GM19324 (cell line): ENCODE results near the gene JPT2.

Experiments
- ATAC-seq: cut with Tn5 transposase; IDR thresholded peaks from one replicate; pipeline ENCODE4 v1.9.1; 2021; ENCODE audit warnings: mild to moderate bottlenecking, moderate library complexity; ENCODE audit not compliant: unreplicated experiment, low FRiP score

JPT2 gene, protein sequence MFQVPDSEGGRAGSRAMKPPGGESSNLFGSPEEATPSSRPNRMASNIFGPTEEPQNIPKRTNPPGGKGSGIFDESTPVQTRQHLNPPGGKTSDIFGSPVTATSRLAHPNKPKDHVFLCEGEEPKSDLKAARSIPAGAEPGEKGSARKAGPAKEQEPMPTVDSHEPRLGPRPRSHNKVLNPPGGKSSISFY

DNA sequence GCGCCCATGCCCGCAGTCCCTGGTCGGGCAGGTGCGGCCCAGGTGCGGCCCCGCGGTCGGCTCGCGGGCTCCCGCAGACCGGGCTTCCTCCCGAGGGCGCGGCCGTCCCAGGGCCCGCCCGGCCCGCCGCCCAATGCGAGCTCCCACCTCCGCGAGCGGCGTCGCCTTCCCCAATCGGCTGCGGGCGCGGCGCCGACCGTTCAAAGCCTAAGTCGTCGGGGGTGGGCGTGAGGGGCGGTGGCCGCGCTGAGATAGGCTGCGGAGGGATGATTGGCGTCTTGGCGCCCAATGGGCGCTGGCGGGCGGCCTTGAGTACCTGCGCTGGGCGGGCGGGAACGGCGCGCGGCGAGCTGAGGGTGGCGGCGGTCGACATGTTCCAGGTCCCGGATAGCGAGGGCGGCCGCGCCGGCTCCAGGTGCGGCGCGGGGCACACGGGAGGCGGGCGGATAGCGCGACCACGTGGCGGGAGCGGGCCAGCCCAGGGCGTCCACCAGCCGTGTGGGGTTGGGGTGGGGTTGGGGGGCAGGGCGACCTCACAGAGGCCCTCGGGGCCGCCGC is at the start of gene JPT2:
Gene JPT2 (plus strand): TSS at position 338 of the 558 bp plus-strand sequence. CDS start 34 bp downstream, at position 372.
- peak; percentile 96 for ATAC-seq

DNA sequence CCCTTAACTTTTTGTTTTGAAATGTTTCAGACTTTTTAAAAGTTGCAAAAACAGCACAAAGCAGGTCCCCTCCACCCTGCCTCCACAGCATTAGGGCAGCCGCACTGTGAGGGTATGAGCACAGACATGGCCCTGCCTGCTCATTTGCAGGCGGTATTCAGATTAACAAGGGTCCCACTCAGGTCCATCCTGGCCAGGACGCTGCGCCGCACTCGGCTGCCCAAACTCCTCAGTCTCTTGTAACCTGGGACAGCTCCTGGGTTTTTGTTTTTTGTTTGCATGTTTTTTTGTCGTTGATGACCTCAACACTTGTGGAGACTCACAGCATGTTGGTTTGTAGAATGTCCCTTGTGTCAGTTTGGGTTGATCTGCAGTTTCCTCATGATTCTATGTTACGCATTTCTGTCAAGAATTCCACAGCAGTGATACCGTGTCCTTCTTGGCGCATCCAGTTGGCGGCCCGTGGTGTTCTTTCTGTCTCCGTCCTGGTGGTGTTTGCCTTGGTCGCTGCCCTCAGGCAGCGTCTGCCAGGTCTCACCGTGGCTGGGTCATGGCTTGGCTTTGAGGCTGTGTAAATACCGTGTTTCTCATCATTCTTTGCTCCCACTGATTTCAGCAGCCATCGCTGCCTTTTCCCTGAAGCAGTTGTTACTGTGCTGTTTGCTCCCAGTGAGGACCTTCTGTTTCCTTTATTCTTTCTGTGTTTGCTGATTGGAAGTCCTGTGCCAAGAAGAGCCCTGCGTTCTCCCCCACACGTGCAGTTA is 47.4 kb upstream of the JPT2 start:
- no peak for ATAC-seq

- ATAC-seq = no peak
These were observed 46.8 kb upstream of the JPT2 start for GRCh38 chr16:1631230-1631629.

- ATAC-seq = no peak
These were observed 46.0 kb upstream of the JPT2 start for GRCh38 chr16:1631931-1632637.

- no peak for ATAC-seq
These were observed 45.5 kb upstream of the JPT2 start for GRCh38 chr16:1632638-1632970.

DNA sequence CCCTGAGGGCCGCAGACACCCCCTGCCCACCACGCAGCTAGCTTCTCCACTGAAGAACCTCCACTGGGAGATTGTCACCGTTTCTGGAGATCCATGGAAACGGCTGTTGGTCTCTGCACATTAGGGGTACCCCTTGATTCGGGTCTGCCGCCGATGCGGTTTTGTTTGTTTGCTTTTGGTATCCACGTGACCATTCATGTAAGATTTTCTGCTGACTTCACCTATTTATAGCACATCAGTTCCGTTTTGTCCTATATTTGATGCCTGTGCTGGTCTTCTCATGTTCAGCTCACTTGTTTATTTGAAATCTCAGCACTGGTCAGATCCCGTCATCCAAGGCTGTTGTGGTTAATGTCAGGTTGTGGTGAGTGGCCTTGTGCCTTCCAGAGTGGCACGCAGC is 44.8 kb upstream of the JPT2 start:
- ATAC-seq = no peak

DNA sequence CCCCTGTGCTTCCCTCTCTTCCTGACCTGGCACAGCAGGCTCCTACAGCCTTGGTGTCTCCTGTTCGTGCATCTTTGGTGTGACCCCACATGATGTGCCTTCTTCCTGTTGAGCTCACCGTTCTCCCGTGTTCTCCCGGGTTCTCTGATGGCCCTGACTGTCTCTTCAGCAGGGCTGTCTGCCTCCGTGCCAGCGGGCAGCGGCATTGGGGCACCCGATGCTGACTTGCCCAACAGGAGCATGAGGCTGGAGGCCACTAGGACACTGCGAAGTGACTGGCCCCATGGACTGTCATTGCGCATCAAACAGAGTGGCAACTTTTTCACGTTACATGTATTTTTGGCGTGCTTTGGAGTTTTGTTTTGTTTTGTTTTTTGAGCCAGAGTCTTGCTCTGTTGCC is 43.5 kb upstream of the JPT2 start:
- ATAC-seq = no peak

DNA sequence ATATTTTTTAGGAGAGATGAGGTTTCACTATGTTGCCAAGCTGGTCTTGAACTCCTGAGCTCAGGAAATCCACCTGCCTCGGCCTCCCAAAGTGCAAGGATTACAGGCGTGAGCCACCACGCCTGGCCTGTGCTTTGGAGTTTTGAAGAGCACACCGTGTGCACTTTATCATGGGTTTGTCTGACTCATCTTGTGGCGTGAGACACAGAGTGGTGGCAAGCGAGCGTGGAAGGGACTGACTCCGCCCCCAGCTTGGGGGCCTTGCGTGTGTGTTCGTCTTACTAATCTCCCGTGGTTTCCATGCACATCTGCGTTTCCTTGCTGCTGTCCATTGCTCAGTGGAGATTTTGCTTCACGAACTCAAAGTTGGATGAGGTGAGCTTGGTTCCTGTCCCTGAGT is 43.0 kb upstream of the JPT2 start:
- no peak for ATAC-seq

DNA sequence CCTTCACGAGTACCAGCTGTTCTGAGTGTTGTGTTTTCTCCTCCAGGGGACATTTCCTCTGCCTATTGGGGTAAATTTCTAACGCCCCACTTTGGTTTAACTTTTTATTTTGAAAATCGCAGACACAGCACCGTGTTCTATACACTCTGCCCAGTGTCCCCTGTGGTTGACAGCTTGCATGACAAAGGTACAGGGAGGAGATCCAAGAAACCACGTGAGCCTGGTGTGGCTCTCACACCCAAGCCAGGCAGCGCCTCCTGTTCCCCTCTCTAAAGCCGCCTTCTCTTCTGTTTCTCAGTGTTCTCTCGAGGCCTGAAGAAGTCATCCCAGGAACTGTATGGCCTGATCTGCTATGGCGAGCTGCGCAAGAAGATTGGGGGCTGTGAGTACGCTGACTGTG is 40.6 kb upstream of the JPT2 start:
- ATAC-seq = no peak

GRCh38 chr16:1638757-1639156 is 39.3 kb upstream of the JPT2 start:
- ATAC-seq = no peak

DNA sequence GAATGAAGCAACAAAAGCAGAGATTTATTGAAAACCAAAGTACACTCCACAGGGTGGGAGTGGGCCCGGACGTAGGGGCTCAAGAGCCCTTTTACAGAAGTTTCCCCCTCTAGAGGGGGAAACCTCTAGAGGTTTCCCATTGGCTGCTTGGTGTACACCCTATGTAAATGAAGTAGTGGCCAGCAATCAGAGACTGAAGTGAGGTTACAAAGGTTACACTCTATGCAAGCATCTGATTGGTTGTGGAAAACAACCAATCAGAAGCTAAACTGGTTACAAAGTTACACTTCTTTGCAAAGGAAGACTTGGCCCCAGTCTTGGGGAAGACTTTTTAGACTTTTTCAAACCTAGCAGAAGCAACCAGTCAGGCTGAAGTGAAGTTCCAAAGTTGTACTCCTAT is 38.8 kb upstream of the JPT2 start:
- ATAC-seq = no peak

- no peak for ATAC-seq
These were observed 38.2 kb upstream of the JPT2 start for GRCh38 chr16:1639860-1640259.

DNA sequence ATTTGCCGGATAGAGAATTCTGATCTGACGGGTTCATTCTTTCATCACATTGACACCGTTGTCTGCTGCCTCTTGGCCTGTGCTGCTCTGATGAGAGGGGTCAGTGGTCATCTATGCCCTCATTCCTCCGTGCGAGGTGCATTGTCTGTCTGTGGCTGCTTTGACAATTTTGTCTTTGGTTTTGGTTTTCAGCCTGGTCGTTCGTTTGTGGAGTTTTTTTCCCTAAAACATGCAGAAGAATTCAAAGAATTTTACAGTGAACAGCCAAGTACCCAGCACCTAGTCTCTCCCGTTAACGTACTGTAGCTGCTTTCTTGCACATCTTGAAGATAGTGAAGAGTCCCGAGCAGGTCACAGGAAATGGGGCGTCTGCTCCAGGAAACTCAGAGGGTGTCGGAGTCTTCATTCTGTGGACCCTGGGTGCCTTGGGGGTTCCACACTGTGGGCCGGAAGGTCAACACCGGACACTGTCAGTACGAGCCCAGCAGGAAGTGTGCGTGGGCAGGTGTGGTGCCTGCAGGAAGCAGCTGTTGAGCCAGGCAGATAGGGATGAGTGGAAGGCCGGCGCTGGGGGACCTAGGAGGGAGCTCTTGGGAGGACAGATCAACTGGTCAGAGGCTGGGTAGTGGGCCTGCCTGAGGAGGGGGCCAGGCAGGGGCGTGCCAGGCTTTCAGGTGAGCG is 37.7 kb upstream of the JPT2 start:
- no peak for ATAC-seq

- no peak for ATAC-seq
These were observed 36.8 kb upstream of the JPT2 start for GRCh38 chr16:1641261-1641660.

DNA sequence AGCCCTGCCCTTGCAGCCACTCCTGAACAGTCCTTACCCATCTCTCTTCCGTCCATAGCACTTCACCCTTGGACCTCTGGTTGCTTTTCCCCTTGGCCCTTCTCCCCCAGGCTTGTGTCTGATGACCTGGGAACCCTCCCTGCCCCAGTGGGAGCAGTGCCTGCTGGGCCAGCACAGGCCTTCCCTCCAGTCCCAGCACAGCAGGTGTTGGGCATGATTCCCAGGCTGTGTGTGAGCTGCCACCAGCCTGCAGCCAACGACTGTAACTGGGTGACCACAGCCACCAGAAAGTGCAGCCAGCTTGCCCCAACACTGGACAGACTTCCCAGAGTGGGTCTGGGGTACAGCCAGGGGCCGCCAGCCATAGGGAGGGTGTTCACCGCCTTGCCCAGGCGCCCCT is 35.9 kb upstream of the JPT2 start:
- no peak for ATAC-seq

- no peak for ATAC-seq
These were observed 35.3 kb upstream of the JPT2 start for GRCh38 chr16:1642753-1643152.

DNA sequence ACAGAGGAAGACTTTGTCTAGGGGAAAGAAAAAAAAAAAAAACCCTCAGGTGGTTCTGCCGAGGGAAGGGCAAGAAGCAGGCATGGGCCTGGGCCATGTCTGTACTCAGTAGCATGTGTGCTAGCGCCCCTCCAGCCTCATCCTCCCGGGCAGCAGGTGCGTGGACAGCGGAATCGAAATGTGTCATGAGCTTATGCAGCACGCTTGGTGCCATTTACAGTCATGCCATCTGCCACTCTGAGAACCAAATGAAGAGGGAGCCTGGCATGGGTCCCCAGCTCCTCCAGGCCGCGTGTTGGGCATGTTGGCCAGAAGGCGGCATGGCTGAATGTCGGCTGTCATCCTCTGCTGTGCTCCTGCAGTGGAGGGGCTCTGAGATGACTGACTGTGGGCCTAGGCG is 34.6 kb upstream of the JPT2 start:
- ATAC-seq = no peak

- ATAC-seq = no peak
These were observed 32.1 kb upstream of the JPT2 start for GRCh38 chr16:1645914-1646525.

DNA sequence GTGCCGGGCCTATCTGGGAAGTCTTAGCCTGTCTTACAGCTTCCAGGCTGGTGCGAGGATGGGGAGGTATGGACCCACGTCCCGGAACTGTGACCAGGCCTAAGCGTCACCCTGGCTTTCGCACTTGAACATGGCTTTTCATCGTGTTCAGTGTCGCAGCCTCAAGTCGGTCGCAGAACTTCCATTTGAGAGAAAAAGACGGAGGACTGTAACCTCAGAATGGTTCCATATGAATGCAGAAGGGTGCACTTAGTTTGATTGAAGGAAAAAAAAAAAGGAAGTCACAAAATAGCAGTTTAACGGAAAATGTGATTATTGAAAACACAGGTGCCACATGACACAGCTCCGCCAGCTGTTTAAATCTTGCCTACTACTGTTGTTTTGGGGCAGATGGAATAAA is 30.2 kb upstream of the JPT2 start:
- ATAC-seq = no peak

DNA sequence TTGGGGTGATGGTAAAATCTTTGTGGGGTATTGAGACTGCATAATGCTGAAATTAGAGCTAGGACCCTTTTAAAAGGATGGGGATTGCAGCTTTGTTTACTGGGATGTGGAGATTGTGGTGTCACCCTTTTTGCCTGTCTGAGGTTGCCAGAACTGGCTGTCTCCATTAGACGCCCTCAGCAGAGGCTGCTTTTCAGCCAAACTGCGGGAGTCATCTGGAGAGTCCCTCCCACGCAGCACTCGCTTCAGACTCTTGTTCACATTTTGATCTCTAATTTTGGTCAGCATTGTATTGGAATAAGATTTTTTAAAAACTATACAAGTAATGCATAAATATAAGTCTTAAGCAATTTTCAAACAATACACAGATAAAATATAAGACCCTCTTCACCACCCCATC is 27.9 kb upstream of the JPT2 start:
- ATAC-seq = no peak
